Skeletal muscle satellite cell (primary cell): Measurements from ENCODE around the gene UBN1.

Source experiments
- H3K27me3 ChIP-seq: 2 replicates; pipeline ENCODE4 v1.7.0; 2013; ENCODE audit warnings: low read length; ENCODE audit not compliant: control insufficient read depth, insufficient read depth
- H3K36me3 ChIP-seq: 2 replicates; pipeline ENCODE4 v1.7.0; 2013; ENCODE audit warnings: mild to moderate bottlenecking, control low read depth, low read length; ENCODE audit not compliant: insufficient read depth
- H3K4me1 ChIP-seq: 2 replicates; pipeline ENCODE4 v1.7.0; 2013; ENCODE audit warnings: low read length; ENCODE audit not compliant: control insufficient read depth, insufficient read depth
- H3K4me2 ChIP-seq: 2 replicates; pipeline ENCODE4 v1.7.0; 2013; ENCODE audit warnings: mild to moderate bottlenecking, low read length
- H3K4me3 ChIP-seq: 2 replicates; pipeline ENCODE4 v1.7.0; 2013; ENCODE audit warnings: low read length
- H3K9ac ChIP-seq: 2 replicates; pipeline ENCODE4 v1.7.0; 2013; ENCODE audit warnings: mild to moderate bottlenecking, low read depth, low read length, moderate library complexity
- H3K9me3 ChIP-seq: replicated peaks from 2 replicates; pipeline ENCODE4 v1.7.0; 2013; ENCODE audit warnings: mild to moderate bottlenecking, control low read depth, low read length

Gene UBN1

DNA sequence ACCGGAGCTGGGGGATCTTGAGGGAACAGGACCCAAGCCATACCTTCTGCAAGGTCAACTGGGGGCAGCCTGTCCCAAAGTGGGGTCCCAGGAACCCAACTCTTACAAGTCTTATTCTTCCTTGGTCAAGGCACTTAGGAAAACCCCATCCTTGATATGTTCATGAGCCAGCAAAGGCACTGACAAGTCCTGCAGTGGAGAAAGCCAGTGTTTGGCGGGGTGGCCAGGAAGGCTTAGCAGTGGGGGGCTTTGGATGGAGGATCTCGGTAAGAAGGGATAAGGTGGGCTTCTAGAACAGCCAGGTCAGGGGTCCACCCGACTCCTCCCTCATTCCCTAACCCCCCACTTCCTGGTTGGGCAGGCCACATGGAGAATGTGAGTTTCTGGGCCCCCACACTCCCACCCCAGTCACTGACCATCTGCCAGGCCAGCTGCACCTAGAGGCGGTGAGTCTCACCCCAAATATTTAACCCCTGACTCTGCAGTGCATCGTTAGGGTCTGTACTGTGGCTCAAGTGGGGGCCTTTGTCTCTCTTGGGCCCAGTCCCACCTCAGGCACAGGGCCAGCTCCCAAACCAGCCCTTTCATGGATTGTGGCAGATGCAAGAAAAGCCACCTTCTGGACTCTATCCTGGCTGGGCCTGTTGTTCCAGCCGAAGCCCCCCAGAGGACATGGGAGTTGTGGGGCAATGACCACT lies 67.4 kb downstream of the UBN1 start:
- peaks cover 23% of the 10 kb centered on the region for H3K4me1 ChIP-seq
- H3K27me3 ChIP-seq, result peaks cover 8% of the 10 kb centered on the region
- no peaks in the 10 kb centered on the region for H3K9me3 ChIP-seq
- H3K4me2 ChIP-seq, result no peak overlapping the region
- H3K4me3 ChIP-seq, result no peak overlapping the region
- H3K36me3 ChIP-seq, result no peaks in the 10 kb centered on the region
- no peak overlapping the region for H3K9ac ChIP-seq

DNA sequence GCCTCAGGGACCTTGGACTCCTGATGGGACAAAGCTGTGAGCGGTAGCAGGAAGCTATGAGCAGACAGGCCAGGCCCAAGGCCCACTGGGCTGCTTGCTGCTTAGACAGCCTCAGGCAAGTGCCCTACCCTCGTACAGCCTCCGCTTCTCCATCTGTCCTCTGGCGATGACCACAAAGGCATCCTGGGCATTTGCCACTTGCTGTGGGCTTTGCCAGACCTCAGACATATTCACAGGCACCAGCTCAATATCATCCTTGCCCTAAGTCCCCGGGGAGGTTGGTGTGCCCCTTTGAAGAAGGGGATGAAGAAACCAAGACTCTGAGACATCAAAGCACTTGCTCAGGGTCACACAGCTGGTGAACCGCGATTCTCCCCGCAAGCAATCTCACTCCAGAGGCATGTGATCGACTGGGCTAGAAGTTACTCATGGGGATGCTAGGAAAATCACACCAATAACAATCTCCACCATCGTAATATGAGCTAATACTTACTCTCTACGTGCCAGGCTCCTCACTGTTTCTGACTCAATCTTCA lies 68.0 kb downstream of the UBN1 start:
- no peak overlapping the region for H3K4me3 ChIP-seq
- no peaks in the 10 kb centered on the region for H3K9me3 ChIP-seq
- peaks cover 23% of the 10 kb centered on the region for H3K4me1 ChIP-seq
- no peak overlapping the region for H3K4me2 ChIP-seq
- peaks cover 4% of the 10 kb centered on the region for H3K27me3 ChIP-seq
- no peak overlapping the region for H3K9ac ChIP-seq
- H3K36me3 ChIP-seq, result no peaks in the 10 kb centered on the region

DNA sequence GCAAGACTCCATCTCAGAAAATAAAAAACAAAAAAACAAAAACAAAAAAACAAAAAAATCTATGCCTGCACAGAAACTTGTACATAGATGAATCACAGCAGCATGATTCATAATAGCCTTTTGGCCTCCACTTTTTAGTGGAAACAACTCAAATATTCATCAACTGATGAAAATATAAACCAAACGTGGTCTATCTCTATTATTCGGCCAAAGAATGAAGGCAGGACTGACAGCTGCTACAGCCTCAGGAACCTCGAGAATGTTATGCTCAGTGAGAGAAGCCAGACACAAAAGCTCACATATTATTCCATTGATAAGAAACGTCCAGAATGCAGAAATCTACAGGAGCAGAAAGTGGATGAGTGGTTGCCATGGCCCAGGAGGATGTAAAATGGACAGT lies 69.8 kb downstream of the UBN1 start:
- no peak overlapping the region for H3K4me3 ChIP-seq
- peaks cover 23% of the 10 kb centered on the region for H3K4me1 ChIP-seq
- peaks cover 10% of the 10 kb centered on the region for H3K27me3 ChIP-seq
- no peaks in the 10 kb centered on the region for H3K9me3 ChIP-seq
- H3K36me3 ChIP-seq, result no peaks in the 10 kb centered on the region
- peak overlapping the region; percentile 20 for H3K4me2 ChIP-seq
- no peak overlapping the region for H3K9ac ChIP-seq

DNA sequence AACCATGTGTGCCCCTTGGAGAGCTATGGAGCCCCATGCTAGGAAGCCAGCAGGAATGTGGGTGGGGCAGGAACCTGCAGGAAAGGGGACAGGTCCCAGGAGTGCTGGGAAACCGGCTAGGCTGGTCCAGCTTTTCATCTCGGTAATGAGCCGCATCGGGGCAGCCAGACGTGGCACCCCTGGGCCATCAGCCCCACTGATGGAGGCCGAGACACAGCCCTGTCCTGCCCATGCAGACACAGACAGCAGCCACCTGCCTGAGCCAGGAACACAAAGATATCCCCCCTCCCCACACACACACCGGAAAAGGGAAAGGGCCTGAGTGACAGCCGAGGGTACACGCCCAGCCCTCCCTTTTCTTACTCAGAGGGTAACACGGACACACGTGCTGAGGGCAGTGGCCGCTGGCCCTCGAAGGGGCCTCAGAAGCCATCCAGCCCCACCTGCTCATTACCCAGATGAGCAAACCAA lies 71.5 kb downstream of the UBN1 start:
- no peak overlapping the region for H3K9ac ChIP-seq
- no peaks in the 10 kb centered on the region for H3K9me3 ChIP-seq
- no peak overlapping the region for H3K4me3 ChIP-seq
- H3K4me2 ChIP-seq, result no peak overlapping the region
- peaks cover 23% of the 10 kb centered on the region for H3K4me1 ChIP-seq
- H3K36me3 ChIP-seq, result no peaks in the 10 kb centered on the region
- H3K27me3 ChIP-seq, result peaks cover 25% of the 10 kb centered on the region

DNA sequence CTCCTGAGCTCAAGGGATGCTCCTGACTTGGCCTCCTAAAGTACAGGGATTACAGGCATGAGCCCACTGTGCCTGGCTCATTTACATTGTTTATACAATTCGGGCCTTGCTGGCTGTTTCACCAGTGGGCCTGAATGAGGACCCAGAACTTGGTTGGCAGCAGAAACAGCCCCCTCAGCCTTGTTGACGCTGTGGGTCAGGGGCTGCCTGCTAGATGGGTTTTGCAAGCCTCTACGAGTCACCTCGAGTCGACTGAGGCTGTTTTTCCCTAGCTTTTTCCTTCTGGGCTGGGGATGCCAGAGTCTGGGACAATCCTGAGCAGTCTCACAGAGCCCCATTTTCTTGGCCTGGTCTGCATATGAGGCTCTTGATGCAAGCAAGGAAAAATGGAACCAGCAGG lies 73.5 kb downstream of the UBN1 start:
- no peak overlapping the region for H3K4me3 ChIP-seq
- H3K4me2 ChIP-seq, result no peak overlapping the region
- peaks cover 45% of the 10 kb centered on the region for H3K27me3 ChIP-seq
- H3K36me3 ChIP-seq, result no peaks in the 10 kb centered on the region
- no peaks in the 10 kb centered on the region for H3K9me3 ChIP-seq
- H3K4me1 ChIP-seq, result peaks cover 15% of the 10 kb centered on the region
- no peak overlapping the region for H3K9ac ChIP-seq

DNA sequence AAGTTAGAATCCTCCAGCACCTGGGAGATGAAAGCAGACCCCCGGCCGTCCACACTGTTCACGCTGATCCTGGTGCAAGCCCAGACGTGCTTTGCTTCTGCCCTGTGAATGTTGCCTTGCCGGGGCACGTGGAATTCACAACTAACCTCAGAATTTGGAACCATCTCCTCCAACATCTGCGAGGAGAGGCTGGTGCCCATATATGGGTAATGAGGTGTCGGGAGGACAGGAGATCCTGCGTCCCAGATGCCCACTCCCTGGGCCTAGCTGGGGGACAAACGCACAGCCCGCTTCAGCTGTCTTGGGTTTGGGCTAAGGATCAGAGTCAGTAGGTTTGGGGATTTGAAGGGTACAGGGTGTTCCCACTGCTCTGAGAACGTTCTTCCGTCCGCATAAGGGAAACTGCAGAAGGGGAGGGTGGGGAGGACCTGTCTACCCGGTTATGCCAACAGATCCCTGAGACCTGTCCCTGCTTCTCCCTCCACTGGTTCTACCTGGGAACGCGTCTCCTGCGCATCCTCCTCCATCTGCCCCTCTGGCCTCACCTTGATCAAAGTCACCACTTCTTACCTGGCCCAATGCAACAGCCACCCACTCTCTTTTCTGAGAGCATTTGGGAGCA lies 75.6 kb downstream of the UBN1 start:
- Histone ChIP-seq H3K9ac (no peak overlapping the region), H3K4me2 (no peak overlapping the region), H3K27me3 (peaks cover 47% of the 10 kb centered on the region), H3K4me3 (no peak overlapping the region), H3K4me1 (no peaks in the 10 kb centered on the region), H3K36me3 (no peaks in the 10 kb centered on the region), H3K9me3 (peaks cover 9% of the 10 kb centered on the region)

DNA sequence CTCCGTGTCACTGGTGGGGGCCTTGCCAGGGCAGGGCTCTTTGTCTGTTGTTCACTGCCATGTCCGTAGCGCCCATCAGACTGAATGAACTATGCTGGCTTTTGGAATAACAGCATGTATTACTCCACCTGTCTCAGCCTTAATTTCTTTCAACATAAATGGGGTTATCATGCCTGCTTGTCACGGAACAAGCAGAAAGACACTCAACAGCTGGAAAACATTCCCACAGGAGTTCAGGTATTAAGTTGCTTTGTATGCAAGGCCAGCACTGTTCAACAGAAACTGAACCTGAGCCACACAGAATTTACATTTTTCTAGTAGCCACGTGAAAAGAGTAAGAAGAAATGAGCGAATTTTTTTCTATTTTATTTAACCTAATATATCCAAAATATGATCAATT lies 76.6 kb downstream of the UBN1 start:
- H3K4me1 ChIP-seq, result no peaks in the 10 kb centered on the region
- no peak overlapping the region for H3K9ac ChIP-seq
- H3K27me3 ChIP-seq, result peaks cover 47% of the 10 kb centered on the region
- H3K9me3 ChIP-seq, result peaks cover 9% of the 10 kb centered on the region
- no peak overlapping the region for H3K4me3 ChIP-seq
- no peak overlapping the region for H3K4me2 ChIP-seq
- no peaks in the 10 kb centered on the region for H3K36me3 ChIP-seq

DNA sequence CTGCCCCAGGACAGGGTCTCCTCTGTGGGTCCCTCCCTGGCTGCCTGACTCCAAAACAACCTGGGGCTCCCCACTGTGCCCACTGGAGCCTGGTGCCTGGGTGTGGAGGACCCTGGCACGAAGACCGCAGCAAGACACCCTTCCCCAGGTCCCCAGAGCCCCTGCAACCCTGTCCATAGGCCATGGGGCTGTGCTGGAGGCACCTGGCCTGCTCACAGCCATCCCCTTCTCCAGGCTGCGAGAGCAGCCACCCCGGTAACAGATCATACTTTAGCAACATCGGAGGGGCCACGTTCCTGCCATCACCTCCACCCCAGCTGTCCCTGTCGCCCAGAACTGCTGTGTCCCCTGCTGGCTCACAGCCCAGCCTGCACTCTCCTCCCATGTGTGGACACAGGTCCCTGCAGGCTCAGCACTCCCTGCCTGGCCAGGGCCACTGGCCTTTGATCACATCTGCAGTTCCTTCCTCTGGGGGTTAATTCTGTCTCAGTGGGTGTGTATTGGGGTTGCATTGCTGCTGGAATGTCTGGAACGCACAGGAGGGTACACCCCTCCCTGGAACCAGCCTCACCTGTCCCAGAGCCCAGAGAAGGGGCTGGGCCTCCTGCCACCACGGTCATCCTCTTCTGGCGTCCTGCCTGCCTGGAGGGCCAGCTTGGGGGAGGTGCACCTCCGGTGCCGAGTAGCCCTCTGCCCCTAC lies 77.5 kb downstream of the UBN1 start:
- H3K27me3 ChIP-seq, result peaks cover 53% of the 10 kb centered on the region
- H3K4me2 ChIP-seq, result no peak overlapping the region
- H3K4me1 ChIP-seq, result no peaks in the 10 kb centered on the region
- H3K9me3 ChIP-seq, result peaks cover 9% of the 10 kb centered on the region
- no peaks in the 10 kb centered on the region for H3K36me3 ChIP-seq
- H3K9ac ChIP-seq, result no peak overlapping the region
- no peak overlapping the region for H3K4me3 ChIP-seq

DNA sequence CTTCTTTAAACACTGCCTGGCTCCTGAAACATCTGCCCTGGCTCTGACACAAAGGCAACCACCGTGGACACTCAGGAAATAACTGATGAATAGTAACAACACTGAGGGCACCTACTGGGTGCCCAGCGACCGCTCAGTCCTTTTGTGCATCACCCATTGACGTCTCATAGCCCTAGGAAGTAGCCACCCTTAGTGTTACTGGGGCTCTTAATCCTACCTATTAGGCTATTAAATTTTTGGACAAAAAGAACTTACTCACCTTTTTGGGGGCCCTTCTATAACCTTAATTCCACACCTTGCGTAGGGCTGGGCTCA lies 78.0 kb downstream of the UBN1 start:
- no peak overlapping the region for H3K4me3 ChIP-seq
- no peak overlapping the region for H3K9ac ChIP-seq

DNA sequence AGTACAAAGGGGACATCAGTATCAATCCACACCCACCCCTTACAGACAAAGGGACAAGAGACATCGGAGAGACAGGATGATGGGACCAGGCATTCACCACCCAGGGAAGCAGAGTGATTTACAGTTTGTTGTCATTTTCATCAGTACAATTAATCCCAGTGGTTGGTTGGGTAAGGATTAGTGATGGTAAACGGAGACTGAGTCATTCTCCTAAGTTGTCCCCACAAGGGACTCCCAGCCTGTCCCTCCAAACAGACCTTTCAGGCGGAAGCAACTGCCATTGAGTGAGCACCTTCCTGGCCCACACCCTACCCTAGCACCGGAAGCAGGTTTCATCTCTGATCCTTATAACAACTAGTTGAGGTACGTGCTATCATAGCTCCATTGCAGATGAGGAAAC lies 78.5 kb downstream of the UBN1 start:
- H3K9ac ChIP-seq, result no peak overlapping the region
- peaks cover 56% of the 10 kb centered on the region for H3K27me3 ChIP-seq
- peaks cover 9% of the 10 kb centered on the region for H3K9me3 ChIP-seq
- no peak overlapping the region for H3K4me2 ChIP-seq
- H3K36me3 ChIP-seq, result no peaks in the 10 kb centered on the region
- H3K4me1 ChIP-seq, result no peaks in the 10 kb centered on the region
- H3K4me3 ChIP-seq, result no peak overlapping the region

More for the DNA sequence above, 78.0 kb downstream of the UBN1 start:
- Histone ChIP-seq H3K4me1 (no peaks in the 10 kb centered on the region), H3K9me3 (peaks cover 9% of the 10 kb centered on the region), H3K36me3 (no peaks in the 10 kb centered on the region), H3K27me3 (peaks cover 57% of the 10 kb centered on the region), H3K4me2 (no peak overlapping the region)

DNA sequence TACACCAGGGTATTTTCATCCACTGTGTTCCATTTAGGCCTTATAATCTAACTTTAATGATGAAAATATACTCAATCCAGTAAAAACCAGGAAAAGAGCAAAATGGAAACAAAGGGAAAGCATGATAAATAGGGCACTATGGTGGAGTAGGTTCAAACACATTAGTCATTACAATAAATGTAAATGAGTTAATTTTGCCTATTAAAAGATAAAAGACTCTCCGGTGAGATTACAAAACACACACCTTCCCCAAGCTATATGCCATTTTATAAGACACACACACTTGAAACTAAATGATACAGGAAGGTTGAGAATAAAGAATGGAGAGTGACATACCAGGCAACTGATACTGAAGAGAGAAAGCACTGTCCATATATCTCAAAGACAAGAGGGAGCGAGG lies 79.6 kb downstream of the UBN1 start:
- Histone ChIP-seq H3K9ac (no peak overlapping the region), H3K4me2 (no peak overlapping the region), H3K36me3 (no peaks in the 10 kb centered on the region), H3K9me3 (peaks cover 9% of the 10 kb centered on the region), H3K4me1 (no peaks in the 10 kb centered on the region), H3K4me3 (no peak overlapping the region), H3K27me3 (peaks cover 53% of the 10 kb centered on the region)
